HepG2 (cell line): ENCODE data around the gene FAAP20. TPM values are rescaled to one million over a fixed set of nuclear protein-coding genes. Genes with fewer than 3 reads are reported as not detected.

Experiments
- ERF ChIP-seq: IDR thresholded peaks from 2 replicates; pipeline ENCODE4 v1.6.1; 2018; ENCODE audit warnings: missing biosample characterization, missing genetic modification reagents
- IRX3 ChIP-seq: sonication (generic); formaldehyde crosslinking; IDR thresholded peaks from 2 replicates; pipeline ENCODE4 v1.8.1; 2023; ENCODE audit warnings: mild to moderate bottlenecking, low read depth, missing genetic modification reagents, borderline replicate concordance
- JUND ChIP-seq: sonication (generic); formaldehyde crosslinking; IDR thresholded peaks from 2 replicates; pipeline ENCODE4 v1.8.0; 2022; ENCODE audit warnings: mild to moderate bottlenecking, missing genetic modification reagents
- MEF2D ChIP-seq: sonication (generic); formaldehyde crosslinking; IDR thresholded peaks from 2 replicates; pipeline ENCODE4 v1.5.1; 2020; ENCODE audit warnings: mild to moderate bottlenecking, missing genetic modification reagents
- NRL ChIP-seq: sonication (generic); formaldehyde crosslinking; IDR thresholded peaks from 2 replicates; pipeline ENCODE4 v1.5.0; 2020; ENCODE audit warnings: missing genetic modification reagents, mild to moderate bottlenecking, moderate library complexity, borderline replicate concordance
- RARA ChIP-seq: IDR thresholded peaks from 2 replicates; pipeline ENCODE4 v1.6.1; 2016; ENCODE audit warnings: missing genetic modification reagents, missing compliant biosample characterization
- SMARCE1 ChIP-seq: fragments of 450-650 bp; IDR thresholded peaks from 2 replicates; pipeline ENCODE4 v1.6.1; 2017; ENCODE audit warnings: borderline replicate concordance
- YEATS4 ChIP-seq: sonication (generic); formaldehyde crosslinking; IDR thresholded peaks from 2 replicates; pipeline ENCODE4 v1.4.0; 2020; ENCODE audit warnings: missing genetic modification reagents, borderline replicate concordance
- ZMYM4 ChIP-seq: sonication (generic); formaldehyde crosslinking; IDR thresholded peaks from 2 replicates; pipeline ENCODE4 v1.8.1; 2023; ENCODE audit warnings: mild to moderate bottlenecking, missing genetic modification reagents
- ZNF614 ChIP-seq: IDR thresholded peaks from 2 replicates; pipeline ENCODE4 v1.6.1; 2018; ENCODE audit warnings: missing biosample characterization, missing genetic modification reagents, inconsistent platforms, borderline replicate concordance
- ZNF616 ChIP-seq: sonication (generic); formaldehyde crosslinking; IDR thresholded peaks from 2 replicates; pipeline ENCODE4 v1.5.0; 2020; ENCODE audit warnings: low read depth, mild to moderate bottlenecking, missing genetic modification reagents
- polyA plus RNA-seq, 8 experiments: library from polyadenylated mRNA; depleted of rRNA in 3 of 8; stranded (reverse) in 7 of 8; unstranded in 1 of 8; fragments of >200 nt; fragmentation: Illumina TruSeq in 4 of 8; extraction: Trizol in 4 of 8; gene quantifications; 2 replicates each; pipeline versions ENCODE4 v1.2.1 to v1.2.3, GENCODE V29; 2011 to 2016; ENCODE audit warnings: low read depth in 4 of 8, missing spikeins in 1 of 8, mixed read lengths in 1 of 8; ENCODE audit not compliant: insufficient read depth in 1 of 8
- total RNA-seq, 5 experiments: library from RNA; depleted of rRNA; stranded (reverse); fragments of >200 nt; fragmentation: Illumina TruSeq; extraction: Trizol; gene quantifications; 2 replicates each; pipeline ENCODE4 v1.2.3, GENCODE V29; 2016; ENCODE audit warnings: low read depth in 1 of 5
- TF ChIP-seq, protein P1 (sequence below): IDR thresholded peaks from 2 replicates; pipeline ENCODE4 v1.6.1; 2018; ENCODE audit warnings: missing genetic modification reagents, mild to moderate bottlenecking, missing compliant biosample characterization
- TF ChIP-seq, protein P2 (sequence below): sonication (generic); formaldehyde crosslinking; IDR thresholded peaks from 2 replicates; pipeline ENCODE4 v1.4.0; 2020; ENCODE audit warnings: mild to moderate bottlenecking, low read depth, missing genetic modification reagents
- TF ChIP-seq, protein P3 (sequence below): sonication (generic); formaldehyde crosslinking; IDR thresholded peaks from 2 replicates; pipeline ENCODE4 v1.4.0; 2020; ENCODE audit warnings: mild to moderate bottlenecking, missing genetic modification reagents, borderline replicate concordance

Gene FAAP20
- total and polyA plus RNA-seq, 2 of the 13 experiments (the other 11 are each of a cell fraction or from before 2014, with no cell fraction given), result 9.6 to 10.8 TPM

DNA sequence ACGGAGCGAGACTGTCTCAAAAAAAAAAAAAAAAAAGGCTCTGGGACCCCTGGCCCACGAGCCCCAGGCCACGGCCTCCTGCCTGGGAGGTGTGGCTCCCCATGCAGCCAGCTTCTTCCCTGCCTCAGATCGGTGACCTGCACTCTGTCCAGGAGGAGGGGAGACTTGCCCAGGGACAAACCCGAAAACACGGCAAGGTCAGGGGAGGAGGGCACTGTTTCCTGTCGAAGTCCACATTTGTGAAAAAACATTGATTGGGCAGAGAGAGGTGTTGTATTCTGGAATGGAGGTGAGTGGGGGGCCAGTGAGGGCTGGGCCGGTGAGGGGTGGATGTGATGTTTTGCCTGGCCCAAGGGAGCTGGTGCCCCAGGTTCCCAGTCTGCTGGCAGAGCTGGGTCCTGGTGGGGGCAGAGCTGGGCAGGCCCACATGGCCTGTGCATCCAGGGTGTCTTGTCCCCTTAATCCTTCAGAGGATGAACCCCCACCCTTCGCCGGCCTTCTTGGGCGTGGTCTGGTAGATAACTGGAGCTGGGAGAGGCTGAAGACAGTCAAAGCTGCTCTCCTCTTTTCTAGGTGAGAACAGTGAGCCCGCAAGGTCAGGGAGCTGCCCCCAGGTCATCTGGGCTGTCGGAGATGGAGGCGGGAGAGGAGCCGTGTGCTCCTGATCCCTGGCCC lies 12.4 kb upstream of the FAAP20 start (continued):
- no peak for TF ChIP-seq ZNF616 (CRISPR knock-in tag)
- no peak for TF ChIP-seq SMARCE1
- no peak for TF ChIP-seq ZNF614 (CRISPR knock-in tag)
- TF ChIP-seq YEATS4 (CRISPR knock-in tag), result peak; percentile 13; the same call in 1 of the 2 replicates
- TF ChIP-seq MEF2D (CRISPR knock-in tag), result no peak
- no peak for TF ChIP-seq ERF (CRISPR knock-in tag)
- no peak for TF ChIP-seq JUND
- TF ChIP-seq, protein P1, sequence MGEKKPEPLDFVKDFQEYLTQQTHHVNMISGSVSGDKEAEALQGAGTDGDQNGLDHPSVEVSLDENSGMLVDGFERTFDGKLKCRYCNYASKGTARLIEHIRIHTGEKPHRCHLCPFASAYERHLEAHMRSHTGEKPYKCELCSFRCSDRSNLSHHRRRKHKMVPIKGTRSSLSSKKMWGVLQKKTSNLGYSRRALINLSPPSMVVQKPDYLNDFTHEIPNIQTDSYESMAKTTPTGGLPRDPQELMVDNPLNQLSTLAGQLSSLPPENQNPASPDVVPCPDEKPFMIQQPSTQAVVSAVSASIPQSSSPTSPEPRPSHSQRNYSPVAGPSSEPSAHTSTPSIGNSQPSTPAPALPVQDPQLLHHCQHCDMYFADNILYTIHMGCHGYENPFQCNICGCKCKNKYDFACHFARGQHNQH, result no peak
- no peak for TF ChIP-seq NRL
- TF ChIP-seq, protein P2, sequence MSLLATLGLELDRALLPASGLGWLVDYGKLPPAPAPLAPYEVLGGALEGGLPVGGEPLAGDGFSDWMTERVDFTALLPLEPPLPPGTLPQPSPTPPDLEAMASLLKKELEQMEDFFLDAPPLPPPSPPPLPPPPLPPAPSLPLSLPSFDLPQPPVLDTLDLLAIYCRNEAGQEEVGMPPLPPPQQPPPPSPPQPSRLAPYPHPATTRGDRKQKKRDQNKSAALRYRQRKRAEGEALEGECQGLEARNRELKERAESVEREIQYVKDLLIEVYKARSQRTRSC (CRISPR knock-in tag), result no peak
- no peak for TF ChIP-seq IRX3 (CRISPR knock-in tag)
- TF ChIP-seq RARA, result 0 out of 2 replicates have a peak, but pooled peaks have one; percentile 36
- TF ChIP-seq ZMYM4 (CRISPR knock-in tag), result peak; percentile 21; the same call in 1 of the 2 replicates
- TF ChIP-seq, protein P3, sequence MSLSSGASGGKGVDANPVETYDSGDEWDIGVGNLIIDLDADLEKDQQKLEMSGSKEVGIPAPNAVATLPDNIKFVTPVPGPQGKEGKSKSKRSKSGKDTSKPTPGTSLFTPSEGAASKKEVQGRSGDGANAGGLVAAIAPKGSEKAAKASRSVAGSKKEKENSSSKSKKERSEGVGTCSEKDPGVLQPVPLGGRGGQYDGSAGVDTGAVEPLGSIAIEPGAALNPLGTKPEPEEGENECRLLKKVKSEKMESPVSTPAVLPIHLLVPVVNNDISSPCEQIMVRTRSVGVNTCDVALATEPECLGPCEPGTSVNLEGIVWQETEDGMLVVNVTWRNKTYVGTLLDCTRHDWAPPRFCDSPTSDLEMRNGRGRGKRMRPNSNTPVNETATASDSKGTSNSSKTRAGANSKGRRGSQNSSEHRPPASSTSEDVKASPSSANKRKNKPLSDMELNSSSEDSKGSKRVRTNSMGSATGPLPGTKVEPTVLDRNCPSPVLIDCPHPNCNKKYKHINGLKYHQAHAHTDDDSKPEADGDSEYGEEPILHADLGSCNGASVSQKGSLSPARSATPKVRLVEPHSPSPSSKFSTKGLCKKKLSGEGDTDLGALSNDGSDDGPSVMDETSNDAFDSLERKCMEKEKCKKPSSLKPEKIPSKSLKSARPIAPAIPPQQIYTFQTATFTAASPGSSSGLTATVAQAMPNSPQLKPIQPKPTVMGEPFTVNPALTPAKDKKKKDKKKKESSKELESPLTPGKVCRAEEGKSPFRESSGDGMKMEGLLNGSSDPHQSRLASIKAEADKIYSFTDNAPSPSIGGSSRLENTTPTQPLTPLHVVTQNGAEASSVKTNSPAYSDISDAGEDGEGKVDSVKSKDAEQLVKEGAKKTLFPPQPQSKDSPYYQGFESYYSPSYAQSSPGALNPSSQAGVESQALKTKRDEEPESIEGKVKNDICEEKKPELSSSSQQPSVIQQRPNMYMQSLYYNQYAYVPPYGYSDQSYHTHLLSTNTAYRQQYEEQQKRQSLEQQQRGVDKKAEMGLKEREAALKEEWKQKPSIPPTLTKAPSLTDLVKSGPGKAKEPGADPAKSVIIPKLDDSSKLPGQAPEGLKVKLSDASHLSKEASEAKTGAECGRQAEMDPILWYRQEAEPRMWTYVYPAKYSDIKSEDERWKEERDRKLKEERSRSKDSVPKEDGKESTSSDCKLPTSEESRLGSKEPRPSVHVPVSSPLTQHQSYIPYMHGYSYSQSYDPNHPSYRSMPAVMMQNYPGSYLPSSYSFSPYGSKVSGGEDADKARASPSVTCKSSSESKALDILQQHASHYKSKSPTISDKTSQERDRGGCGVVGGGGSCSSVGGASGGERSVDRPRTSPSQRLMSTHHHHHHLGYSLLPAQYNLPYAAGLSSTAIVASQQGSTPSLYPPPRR, result no peak
